ENCODE measurements around the gene MAST4. TPM values are rescaled to one million over a fixed set of nuclear protein-coding genes. Genes with fewer than 3 reads are reported as not detected.
A peak's percentile ranks its signal among the peaks of the same experiment; 100 is the strongest.

Gene MAST4
- total and polyA plus RNA-seq, 2 of the 4 experiments (the other 2 are of a cell fraction), result 4.8 to 6.8 TPM

DNA sequence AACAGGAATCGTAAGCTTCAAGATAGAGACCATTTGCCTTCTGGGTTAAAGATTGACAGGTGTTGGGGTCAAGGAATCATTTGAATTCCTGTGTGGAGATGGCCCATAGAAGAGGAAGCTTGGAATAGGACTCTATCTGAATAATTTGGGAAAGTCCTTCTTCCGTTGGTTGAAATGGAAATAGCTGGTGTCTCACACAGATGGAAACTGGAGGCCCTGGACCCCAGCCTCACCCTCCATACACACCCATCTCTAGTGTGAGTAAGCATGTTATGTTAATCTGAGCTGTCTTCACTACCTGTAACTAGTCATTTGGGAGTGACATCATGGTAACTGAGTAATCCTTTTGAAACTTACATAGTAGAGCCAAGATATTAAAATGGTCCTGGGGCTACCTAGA is 416.0 kb downstream of the MAST4 start:
- DNase-seq, result peak; percentile 58
- Histone ChIP-seq H3K79me1 (ENCODE audit: low read depth in 1 of 2, low read length in 2 of 2) (peaks cover 15 to 61% of the 10 kb centered on the region in 2 experiments), H3K4me3 (ENCODE audit: insufficient read depth, low read depth, low read length) (no peak overlapping the region), H2BK15ac (ENCODE audit: low read depth, low read length) (peak overlapping the region; percentile 86), H3K36me3 (ENCODE audit: control insufficient read depth, insufficient read depth, low read length) (no peaks in the 10 kb centered on the region), H3K4me1 (ENCODE audit: control insufficient read depth, insufficient read depth, low read length) (peaks cover 21% of the 10 kb centered on the region), H4K5ac (ENCODE audit: low read depth, low read length) (no peak overlapping the region; the same call in 1 of the 2 replicates), H2BK5ac (ENCODE audit: low read depth, low read length, poor library complexity, severe bottlenecking) (peak overlapping the region; percentile 78), H3K27me3 (ENCODE audit: control insufficient read depth, insufficient read depth, low read length) (no peaks in the 10 kb centered on the region), H3K4me2 (ENCODE audit: low read depth, low read length) (no peak overlapping the region), H4K20me1 (ENCODE audit: insufficient read depth, low read length) (no peaks in the 10 kb centered on the region), H2BK120ac (ENCODE audit: low read depth, low read length) (peak overlapping the region; percentile 98; the same call in 1 of the 2 replicates), H2AFZ (replicated peaks; ENCODE audit: low read length, poor library complexity) (no peak overlapping the region), H3K23ac (ENCODE audit: low read depth, low read length) (peak overlapping the region; percentile 73), H3K4ac (ENCODE audit: low read depth, low read length) (peak overlapping the region; percentile 98; the same call in 1 of the 2 replicates), H3K18ac (ENCODE audit: low read depth, low read length) (no peak overlapping the region; the same call in 1 of the 2 replicates), H4K8ac (ENCODE audit: low read depth in 2 of 2, low read length in 2 of 2) (peak overlapping the region; percentile 86 to 98), H2BK20ac (ENCODE audit: low read depth, low read length) (peak overlapping the region; percentile 95; the same call in 1 of the 2 replicates), H4K91ac (ENCODE audit: insufficient read depth, low read depth, low read length) (peak overlapping the region; percentile 94; the same call in 1 of the 2 replicates), H2AK5ac (ENCODE audit: low read depth, low read length) (peak overlapping the region; percentile 53; the same call in 1 of the 2 replicates), H3K27ac (ENCODE audit: insufficient read depth, low read length) (no peak overlapping the region), H3K9me3 (ENCODE audit: control insufficient read depth, insufficient read depth, low read length) (no peaks in the 10 kb centered on the region), H3K56ac (ENCODE audit: extremely low read depth, insufficient read depth, low read length) (no peak overlapping the region), H3K9ac (ENCODE audit: low read depth, low read length) (no peak overlapping the region), H2AK9ac (replicated peaks; ENCODE audit: low read depth, low read length, poor library complexity) (no peak overlapping the region), H3K14ac (replicated peaks; ENCODE audit: low read depth, low read length) (peak overlapping the region; percentile 56), H3K9me1 (ENCODE audit: insufficient read depth, low read length) (peaks cover 8% of the 10 kb centered on the region; the same call in 1 of the 2 replicates)
- POLR2A ChIA-PET (ENCODE audit: unreplicated experiment), result interaction anchor here (0.6 kb wide), 1 partner anchor 1213 kb away, joined by 4 read pairs; no protein-coding TSS in a partner anchor
- no CpG with 5 or more reads among the region's 2 CpGs for WGBS, 2 experiments (ENCODE audit: extremely low coverage in 2 of 2, insufficient read length in 1 of 2)
- in situ Hi-C loops (cut with MboI; ENCODE audit: low sequenced_read_pairs), result no loop called here
- no TSS peak for BruUV-seq (replicated peaks)
- no peak for ATAC-seq (ENCODE audit: low read depth)
- CTCF ChIA-PET, result no interaction called here
- TF ChIP-seq, protein P1, sequence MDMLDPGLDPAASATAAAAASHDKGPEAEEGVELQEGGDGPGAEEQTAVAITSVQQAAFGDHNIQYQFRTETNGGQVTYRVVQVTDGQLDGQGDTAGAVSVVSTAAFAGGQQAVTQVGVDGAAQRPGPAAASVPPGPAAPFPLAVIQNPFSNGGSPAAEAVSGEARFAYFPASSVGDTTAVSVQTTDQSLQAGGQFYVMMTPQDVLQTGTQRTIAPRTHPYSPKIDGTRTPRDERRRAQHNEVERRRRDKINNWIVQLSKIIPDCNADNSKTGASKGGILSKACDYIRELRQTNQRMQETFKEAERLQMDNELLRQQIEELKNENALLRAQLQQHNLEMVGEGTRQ (IDR thresholded peaks at IDR 0.05; ENCODE audit: low read depth, low read length), result no peak
- TF ChIP-seq CHD1 (IDR thresholded peaks at IDR 0.05; ENCODE audit: low read depth, low read length), result no peak
- TF ChIP-seq RCOR1 (IDR thresholded peaks at IDR 0.05; ENCODE audit: insufficient replicate concordance, low read length), result no peak
- TF ChIP-seq FOS (IDR thresholded peaks at IDR 0.05; ENCODE audit: low read depth, low read length), result no peak
- no peak for TF ChIP-seq RAD21 (IDR thresholded peaks at IDR 0.05; ENCODE audit: low read length)
- TF ChIP-seq POLR2A (IDR thresholded peaks at IDR 0.05; ENCODE audit: low read depth, low read length), result no peak
- TF ChIP-seq BHLHE40 (IDR thresholded peaks at IDR 0.05; ENCODE audit: low read depth, low read length), result no peak
- TF ChIP-seq MAFK (IDR thresholded peaks at IDR 0.05; ENCODE audit: low read depth, low read length), result no peak
- TF ChIP-seq ELK1 (IDR thresholded peaks at IDR 0.05; ENCODE audit: borderline replicate concordance, low read depth, low read length), result no peak
- TF ChIP-seq SMC3 (IDR thresholded peaks at IDR 0.05; ENCODE audit: low read depth, low read length), result no peak
- TF ChIP-seq, protein P2, sequence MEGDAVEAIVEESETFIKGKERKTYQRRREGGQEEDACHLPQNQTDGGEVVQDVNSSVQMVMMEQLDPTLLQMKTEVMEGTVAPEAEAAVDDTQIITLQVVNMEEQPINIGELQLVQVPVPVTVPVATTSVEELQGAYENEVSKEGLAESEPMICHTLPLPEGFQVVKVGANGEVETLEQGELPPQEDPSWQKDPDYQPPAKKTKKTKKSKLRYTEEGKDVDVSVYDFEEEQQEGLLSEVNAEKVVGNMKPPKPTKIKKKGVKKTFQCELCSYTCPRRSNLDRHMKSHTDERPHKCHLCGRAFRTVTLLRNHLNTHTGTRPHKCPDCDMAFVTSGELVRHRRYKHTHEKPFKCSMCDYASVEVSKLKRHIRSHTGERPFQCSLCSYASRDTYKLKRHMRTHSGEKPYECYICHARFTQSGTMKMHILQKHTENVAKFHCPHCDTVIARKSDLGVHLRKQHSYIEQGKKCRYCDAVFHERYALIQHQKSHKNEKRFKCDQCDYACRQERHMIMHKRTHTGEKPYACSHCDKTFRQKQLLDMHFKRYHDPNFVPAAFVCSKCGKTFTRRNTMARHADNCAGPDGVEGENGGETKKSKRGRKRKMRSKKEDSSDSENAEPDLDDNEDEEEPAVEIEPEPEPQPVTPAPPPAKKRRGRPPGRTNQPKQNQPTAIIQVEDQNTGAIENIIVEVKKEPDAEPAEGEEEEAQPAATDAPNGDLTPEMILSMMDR (conservative IDR thresholded peaks at IDR 0.05; ENCODE audit: low read depth, low read length), result no peak
- no peak for TF ChIP-seq CEBPB (IDR thresholded peaks at IDR 0.05; ENCODE audit: low read depth, low read length)
- TF ChIP-seq MXI1 (IDR thresholded peaks at IDR 0.05; ENCODE audit: borderline replicate concordance, low read depth, low read length), result no peak
- TF ChIP-seq MAZ (IDR thresholded peaks at IDR 0.05; ENCODE audit: borderline replicate concordance, low read depth, low read length), result no peak
- no peak for TF ChIP-seq RFX5 (IDR thresholded peaks at IDR 0.05; ENCODE audit: low read depth, low read length)
- TF ChIP-seq NFE2L2 (IDR thresholded peaks at IDR 0.05; ENCODE audit: low read depth, low read length), result no peak
- dilution Hi-C loops (cut with HindIII; ENCODE audit: low sequenced_read_pairs, unreplicated experiment), result no loop called here
- intact Hi-C loops (cut with micrococcal nuclease), result no loop called here

Measured in IMR-90 (cell line).